ENCODE data around the gene SLC35F3.

SLC35F3 gene

DNA sequence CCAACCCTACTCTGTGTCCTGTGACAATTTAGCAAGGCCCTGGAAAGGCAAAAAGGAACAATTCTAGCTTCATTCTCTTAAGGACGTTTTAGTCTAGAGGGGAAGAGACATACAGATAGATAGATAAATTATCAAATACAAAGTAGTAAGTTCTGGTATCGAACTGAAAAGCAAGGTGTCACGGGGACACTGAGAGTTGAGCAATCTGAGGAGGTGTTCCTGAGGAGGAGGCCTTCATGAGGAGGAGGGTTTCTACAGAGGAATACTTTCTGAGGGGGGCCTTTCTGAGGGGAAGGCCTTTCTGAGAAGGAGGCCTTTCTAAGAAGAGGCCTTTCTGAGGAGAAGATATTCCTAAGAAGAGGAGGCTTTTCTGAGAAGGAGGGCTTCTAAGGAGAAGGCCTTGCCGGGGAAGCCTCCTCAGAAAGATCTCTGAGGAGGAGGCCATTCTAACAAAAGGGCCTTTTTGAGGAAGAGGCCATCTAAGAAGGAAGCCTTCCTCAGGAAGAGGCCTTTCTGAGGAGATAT lies 312.9 kb downstream of the SLC35F3 start:
- H3K4me3 ChIP-seq (ENCODE audit: low read depth, low read length), result no peak overlapping the region

DNA sequence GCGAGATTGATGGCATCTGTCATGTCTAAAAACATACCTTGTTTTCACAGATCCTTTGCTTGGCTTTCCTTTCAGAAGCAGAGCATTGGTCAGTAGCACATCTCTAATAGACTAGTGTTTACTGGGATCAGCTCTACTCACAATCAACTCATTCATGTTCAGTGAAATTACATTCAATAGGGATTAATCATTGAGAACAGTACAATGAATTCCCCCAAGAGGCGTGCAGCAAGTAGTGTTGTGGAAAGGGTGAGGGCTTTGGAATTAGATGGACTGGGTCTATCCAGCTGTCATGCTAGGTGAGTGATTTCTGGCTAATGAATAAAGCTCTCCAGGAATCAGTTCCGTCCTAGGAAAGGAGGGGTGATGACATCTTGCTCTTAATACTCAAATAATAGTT lies 313.6 kb downstream of the SLC35F3 start:
- no peak overlapping the region for H3K4me3 ChIP-seq (ENCODE audit: low read depth, low read length)
- TF ChIP-seq, protein P1, sequence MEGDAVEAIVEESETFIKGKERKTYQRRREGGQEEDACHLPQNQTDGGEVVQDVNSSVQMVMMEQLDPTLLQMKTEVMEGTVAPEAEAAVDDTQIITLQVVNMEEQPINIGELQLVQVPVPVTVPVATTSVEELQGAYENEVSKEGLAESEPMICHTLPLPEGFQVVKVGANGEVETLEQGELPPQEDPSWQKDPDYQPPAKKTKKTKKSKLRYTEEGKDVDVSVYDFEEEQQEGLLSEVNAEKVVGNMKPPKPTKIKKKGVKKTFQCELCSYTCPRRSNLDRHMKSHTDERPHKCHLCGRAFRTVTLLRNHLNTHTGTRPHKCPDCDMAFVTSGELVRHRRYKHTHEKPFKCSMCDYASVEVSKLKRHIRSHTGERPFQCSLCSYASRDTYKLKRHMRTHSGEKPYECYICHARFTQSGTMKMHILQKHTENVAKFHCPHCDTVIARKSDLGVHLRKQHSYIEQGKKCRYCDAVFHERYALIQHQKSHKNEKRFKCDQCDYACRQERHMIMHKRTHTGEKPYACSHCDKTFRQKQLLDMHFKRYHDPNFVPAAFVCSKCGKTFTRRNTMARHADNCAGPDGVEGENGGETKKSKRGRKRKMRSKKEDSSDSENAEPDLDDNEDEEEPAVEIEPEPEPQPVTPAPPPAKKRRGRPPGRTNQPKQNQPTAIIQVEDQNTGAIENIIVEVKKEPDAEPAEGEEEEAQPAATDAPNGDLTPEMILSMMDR (IDR thresholded peaks at IDR 0.05; ENCODE audit: control insufficient read depth, extremely low read depth, insufficient read depth), result no peak
- no peak for DNase-seq (ENCODE audit: low read depth)

More for the DNA sequence above, 312.9 kb downstream of the SLC35F3 start:
- TF ChIP-seq, protein P1 (IDR thresholded peaks at IDR 0.05; ENCODE audit: control insufficient read depth, extremely low read depth, insufficient read depth), result no peak
- no peak for DNase-seq (ENCODE audit: low read depth)

DNA sequence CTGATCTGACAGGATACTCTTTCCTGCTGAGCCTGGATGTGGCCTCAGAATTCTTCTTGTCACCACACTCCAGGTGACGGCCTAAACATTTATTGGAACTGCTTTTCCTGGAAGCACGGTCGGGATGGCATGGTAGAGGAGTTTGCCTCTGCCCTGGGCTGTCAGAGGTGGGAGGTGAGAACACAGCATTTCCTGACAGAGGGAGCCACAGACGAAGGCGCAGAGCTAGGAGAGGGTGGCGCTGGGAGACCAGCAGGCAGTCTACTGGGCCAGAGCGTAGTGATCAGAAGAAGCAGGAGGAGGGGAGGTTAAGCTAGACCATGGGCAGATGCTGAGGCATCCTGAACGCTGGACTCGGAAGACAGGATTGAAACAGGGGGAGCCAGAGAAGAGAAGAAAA lies 315.2 kb downstream of the SLC35F3 start:
- TF ChIP-seq, protein P1 (IDR thresholded peaks at IDR 0.05; ENCODE audit: control insufficient read depth, extremely low read depth, insufficient read depth), result no peak
- no peak overlapping the region for H3K4me3 ChIP-seq (ENCODE audit: low read depth, low read length)
- no peak for DNase-seq (ENCODE audit: low read depth)

GRCh38 chr1:234221601-234222000 lies 317.1 kb downstream of the SLC35F3 start:
- H3K4me3 ChIP-seq (ENCODE audit: low read depth, low read length), result no peak overlapping the region
- DNase-seq (ENCODE audit: low read depth), result no peak
- TF ChIP-seq, protein P1 (IDR thresholded peaks at IDR 0.05; ENCODE audit: control insufficient read depth, extremely low read depth, insufficient read depth), result no peak

GRCh38 chr1:234222561-234223280 lies 318.2 kb downstream of the SLC35F3 start:
- TF ChIP-seq, protein P1 (IDR thresholded peaks at IDR 0.05; ENCODE audit: control insufficient read depth, extremely low read depth, insufficient read depth), result no peak
- DNase-seq (ENCODE audit: low read depth), result no peak

GRCh38 chr1:234226113-234226818 lies 321.8 kb downstream of the SLC35F3 start:
- H3K4me3 ChIP-seq (ENCODE audit: low read depth, low read length), result no peak overlapping the region
- TF ChIP-seq, protein P1 (IDR thresholded peaks at IDR 0.05; ENCODE audit: control insufficient read depth, extremely low read depth, insufficient read depth), result no peak
- DNase-seq (ENCODE audit: low read depth), result no peak

More at GRCh38 chr1:234222561-234223280, 318.2 kb downstream of the SLC35F3 start:
- H3K4me3 ChIP-seq (ENCODE audit: low read depth, low read length), result no peak overlapping the region

Measured in LNCaP clone FGC (cell line).